Dendritic cell treated with granulocyte-macrophage colony-stimulating factor and Interleukin-4, amounts not matched to agents 40 ng/mL and 50 ng/mL, for 4 days (primary cell): ENCODE data around the gene PPP1R15B.
A peak's percentile ranks its signal among the peaks of the same experiment; 100 is the strongest.
"Not testable (repeated sequence)": the region's sequence is repeated elsewhere in the genome, so short reads cannot be mapped to it uniquely, and the experiment has no call there.

Experiments used
- H3K27ac Mint-ChIP-seq: one replicate; pipeline ENCODE4 v1.8.0; 2022; ENCODE audit warnings: mild to moderate bottlenecking, mixed read lengths
- H3K27me3 Mint-ChIP-seq: one replicate; pipeline ENCODE4 v1.8.0; 2022; ENCODE audit warnings: mild to moderate bottlenecking, mixed read lengths
- H3K36me3 Mint-ChIP-seq: one replicate; pipeline ENCODE4 v1.8.0; 2022; ENCODE audit warnings: low read depth, mixed read lengths
- H3K4me1 Mint-ChIP-seq: one replicate; pipeline ENCODE4 v1.8.0; 2022; ENCODE audit warnings: low read depth, mixed read lengths
- H3K4me3 Mint-ChIP-seq: one replicate; pipeline ENCODE4 v1.8.0; 2022; ENCODE audit warnings: mild to moderate bottlenecking, moderate library complexity, mixed read lengths
- H3K9me3 Mint-ChIP-seq: one replicate; pipeline ENCODE4 v1.8.0; 2022; ENCODE audit warnings: mixed read lengths
- intact Hi-C: fragments of 100-400 bp; cut with micrococcal nuclease; formaldehyde crosslinking; loops from one replicate; pipeline ENCODE4 v1.15.0; 2022

The PPP1R15B gene

GRCh38 chr1:204437796-204438570 lies 26.4 kb upstream of the PPP1R15B start:
- Mint-ChIP-seq H3K4me1 (peaks cover 13% of the 10 kb centered on the region), H3K27me3 (no peaks in the 10 kb centered on the region), H3K9me3 (no peaks in the 10 kb centered on the region), H3K36me3 (peaks cover 7% of the 10 kb centered on the region), H3K27ac (no peak overlapping the region), H3K4me3 (no peak overlapping the region)
- intact Hi-C loops = no loop called here

GRCh38 chr1:204435872-204436271 lies 24.3 kb upstream of the PPP1R15B start:
- intact Hi-C loops = no loop called here
- Mint-ChIP-seq H3K4me1 (peaks cover 24% of the 10 kb centered on the region), H3K27me3 (no peaks in the 10 kb centered on the region), H3K4me3 (no peak overlapping the region), H3K27ac (no peak overlapping the region), H3K36me3 (peaks cover 16% of the 10 kb centered on the region), H3K9me3 (no peaks in the 10 kb centered on the region)

GRCh38 chr1:204435381-204435831 lies 23.8 kb upstream of the PPP1R15B start:
- H3K27me3 Mint-ChIP-seq = no peaks in the 10 kb centered on the region
- no peak overlapping the region for H3K4me3 Mint-ChIP-seq
- no peak overlapping the region for H3K27ac Mint-ChIP-seq
- peaks cover 16% of the 10 kb centered on the region for H3K36me3 Mint-ChIP-seq
- no peaks in the 10 kb centered on the region for H3K9me3 Mint-ChIP-seq
- peaks cover 24% of the 10 kb centered on the region for H3K4me1 Mint-ChIP-seq
- intact Hi-C loops = no loop called here

- peaks cover 16% of the 10 kb centered on the region for H3K36me3 Mint-ChIP-seq
- no peaks in the 10 kb centered on the region for H3K27me3 Mint-ChIP-seq
- no peak overlapping the region for H3K27ac Mint-ChIP-seq
- no peak overlapping the region for H3K4me3 Mint-ChIP-seq
- H3K4me1 Mint-ChIP-seq = peaks cover 24% of the 10 kb centered on the region
- H3K9me3 Mint-ChIP-seq = no peaks in the 10 kb centered on the region
- intact Hi-C loops = no loop called here
These were observed 22.6 kb upstream of the PPP1R15B start for GRCh38 chr1:204434116-204434755.

DNA sequence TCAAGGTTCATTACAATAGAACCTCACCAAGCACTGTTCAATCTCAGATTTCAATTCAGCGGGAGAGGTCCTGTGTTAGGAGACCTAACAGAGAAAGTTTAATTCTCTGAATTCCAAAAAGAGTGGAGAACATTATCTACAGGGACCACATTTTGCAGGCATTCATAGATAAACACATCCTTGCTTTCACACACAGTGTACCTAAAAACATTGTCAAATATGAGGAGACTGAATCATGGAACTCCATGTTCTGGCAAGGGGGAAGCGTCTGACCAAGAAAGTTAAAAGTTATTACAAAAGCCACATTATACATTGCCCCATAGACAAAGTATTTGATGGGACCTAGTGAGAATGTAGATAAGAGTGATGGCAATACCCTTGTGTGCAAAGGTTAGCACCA lies 21.1 kb upstream of the PPP1R15B start:
- Mint-ChIP-seq H3K9me3 (no peaks in the 10 kb centered on the region), H3K27me3 (no peaks in the 10 kb centered on the region), H3K36me3 (peaks cover 16% of the 10 kb centered on the region), H3K4me3 (no peak overlapping the region), H3K4me1 (peaks cover 31% of the 10 kb centered on the region), H3K27ac (no peak overlapping the region)
- intact Hi-C loops = no loop called here

- Mint-ChIP-seq H3K4me3 (no peak overlapping the region), H3K27ac (no peak overlapping the region), H3K4me1 (peaks cover 37% of the 10 kb centered on the region), H3K36me3 (peaks cover 16% of the 10 kb centered on the region), H3K9me3 (no peaks in the 10 kb centered on the region), H3K27me3 (no peaks in the 10 kb centered on the region)
- intact Hi-C loops = no loop called here
These were observed 19.9 kb upstream of the PPP1R15B start for GRCh38 chr1:204431310-204432184.

GRCh38 chr1:204429746-204430145 lies 18.1 kb upstream of the PPP1R15B start:
- Mint-ChIP-seq H3K9me3 (no peaks in the 10 kb centered on the region), H3K36me3 (peaks cover 16% of the 10 kb centered on the region), H3K4me1 (peaks cover 44% of the 10 kb centered on the region), H3K4me3 (no peak overlapping the region), H3K27ac (no peak overlapping the region), H3K27me3 (no peaks in the 10 kb centered on the region)
- intact Hi-C loops = no loop called here

DNA sequence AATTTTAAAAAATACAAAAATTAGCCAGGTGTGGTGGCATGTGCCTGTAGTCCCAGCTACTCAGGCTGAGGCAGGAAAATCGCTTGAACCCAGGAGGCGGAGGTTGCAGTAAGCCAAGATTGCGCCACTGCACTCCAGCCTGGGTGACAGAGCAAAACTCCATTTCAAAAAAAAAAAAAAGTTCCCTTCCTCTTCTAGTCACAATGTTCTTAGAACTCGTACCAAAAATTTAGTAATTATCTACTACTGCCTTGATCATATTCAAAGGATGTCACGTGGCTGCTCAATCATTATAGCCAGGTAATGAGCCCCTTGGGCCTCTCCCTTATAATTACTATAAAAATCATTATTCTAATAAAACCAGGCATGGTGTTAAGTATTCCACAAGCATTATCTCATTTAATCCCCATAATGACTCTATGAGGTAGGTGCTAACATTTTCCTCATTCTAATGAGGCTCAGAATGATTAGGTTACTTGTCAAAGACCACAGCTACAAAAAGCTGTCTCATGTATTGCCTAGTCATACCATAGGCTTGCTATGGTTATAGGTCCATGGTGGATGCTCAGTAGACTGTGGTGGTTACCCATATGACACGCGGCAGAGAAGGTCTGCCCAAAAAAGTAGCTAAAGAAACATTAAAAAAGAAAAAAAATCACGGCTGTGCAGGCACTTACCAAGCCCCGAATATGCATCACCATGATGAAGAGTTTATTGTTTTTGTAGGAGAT lies 15.5 kb upstream of the PPP1R15B start:
- Mint-ChIP-seq H3K27me3 (no peaks in the 10 kb centered on the region), H3K36me3 (peaks cover 5% of the 10 kb centered on the region)

DNA sequence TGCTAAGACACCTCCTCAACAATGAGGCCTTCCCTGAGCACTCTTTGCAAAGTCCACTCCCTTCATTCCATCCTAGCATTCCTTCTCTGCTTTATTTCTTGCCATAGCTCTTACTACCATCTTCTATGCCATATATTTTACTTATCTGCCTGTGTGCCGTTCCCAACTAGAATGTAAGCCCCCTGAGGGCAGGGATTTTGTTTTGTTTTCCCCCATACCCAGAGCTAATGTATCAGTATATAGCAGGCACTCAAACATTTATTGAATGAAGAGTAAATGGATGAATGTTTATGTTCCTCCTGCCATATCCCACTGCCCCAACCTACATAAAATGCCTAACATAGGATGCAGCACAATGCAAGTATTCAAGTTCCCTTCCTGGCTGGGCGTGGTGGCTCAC lies 14.9 kb upstream of the PPP1R15B start:
- H3K4me3 Mint-ChIP-seq = no peak overlapping the region
- intact Hi-C loops = no loop called here
- peak overlapping the region; percentile 43 for H3K27ac Mint-ChIP-seq
- H3K36me3 Mint-ChIP-seq = no peaks in the 10 kb centered on the region
- H3K9me3 Mint-ChIP-seq = no peaks in the 10 kb centered on the region
- H3K4me1 Mint-ChIP-seq = peaks cover 36% of the 10 kb centered on the region
- H3K27me3 Mint-ChIP-seq = no peaks in the 10 kb centered on the region

More for the DNA sequence above, 15.5 kb upstream of the PPP1R15B start:
- Mint-ChIP-seq H3K4me1 (peaks cover 42% of the 10 kb centered on the region), H3K9me3 (no peaks in the 10 kb centered on the region), H3K27ac (peak overlapping the region; percentile 56), H3K4me3 (no peak overlapping the region)
- intact Hi-C loops = no loop called here

GRCh38 chr1:204426035-204426436 lies 14.4 kb upstream of the PPP1R15B start:
- Mint-ChIP-seq H3K4me1 (peaks cover 32% of the 10 kb centered on the region), H3K9me3 (no peaks in the 10 kb centered on the region), H3K27me3 (no peaks in the 10 kb centered on the region), H3K4me3 (no peak overlapping the region), H3K36me3 (no peaks in the 10 kb centered on the region), H3K27ac (peak overlapping the region; percentile 43)
- intact Hi-C loops = no loop called here

DNA sequence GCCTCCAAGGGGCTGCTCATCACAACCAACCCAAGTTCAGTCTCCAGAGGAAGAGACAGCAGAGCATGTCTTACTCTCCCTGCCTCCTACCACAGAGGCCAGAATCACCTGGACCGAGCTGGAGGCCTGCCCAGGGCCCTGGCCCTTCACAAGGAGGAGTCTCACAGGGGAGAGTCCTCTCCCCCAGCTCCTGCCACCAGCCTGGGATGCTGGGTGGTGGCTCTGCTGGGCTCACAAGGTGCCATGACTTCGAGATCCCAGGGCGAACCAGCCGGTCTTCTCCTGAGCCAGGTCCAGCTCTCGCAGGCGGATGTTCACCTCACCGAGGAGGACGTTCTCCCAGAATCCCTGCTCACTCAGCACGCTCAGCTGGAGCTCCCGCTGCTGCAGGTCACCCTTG lies 13.0 kb upstream of the PPP1R15B start:
- Mint-ChIP-seq H3K27me3 (no peaks in the 10 kb centered on the region), H3K9me3 (no peaks in the 10 kb centered on the region), H3K4me3 (no peak overlapping the region), H3K27ac (peak overlapping the region; percentile 51), H3K4me1 (peaks cover 39% of the 10 kb centered on the region), H3K36me3 (no peaks in the 10 kb centered on the region)
- intact Hi-C loops = no loop called here

DNA sequence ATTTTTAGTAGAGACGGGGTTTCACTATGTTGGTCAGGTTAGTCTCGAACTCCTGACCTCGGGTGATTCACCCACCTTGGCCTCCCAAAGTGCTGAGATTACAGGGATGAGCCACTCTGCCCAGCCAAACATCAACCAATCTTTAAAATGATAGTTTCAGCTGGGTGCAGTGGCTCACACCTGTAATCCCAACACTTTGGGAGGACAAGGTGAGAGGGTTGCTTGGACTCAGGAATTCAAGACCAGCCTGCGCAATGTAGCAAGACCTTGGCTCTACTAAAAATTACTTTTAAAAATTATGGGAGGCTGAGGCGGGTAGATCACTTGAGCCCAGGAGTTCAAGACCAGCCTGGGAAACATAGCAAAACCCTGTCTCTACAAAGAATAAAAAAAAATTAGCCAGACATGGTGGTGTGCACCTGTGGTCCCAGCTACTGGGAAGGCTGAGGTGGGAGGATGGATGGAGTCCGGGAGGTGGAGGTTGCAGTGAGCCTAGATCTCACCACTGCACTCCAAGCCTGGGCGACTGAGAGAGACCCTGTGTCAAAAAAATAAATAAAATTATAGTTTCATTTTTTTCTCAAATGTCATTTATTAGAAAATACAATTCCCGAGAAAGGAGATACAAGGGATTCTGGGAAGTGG lies 10.6 kb upstream of the PPP1R15B start:
- H3K27me3 Mint-ChIP-seq, intact Hi-C loops: not testable (repeated sequence)
- peaks cover 53% of the 10 kb centered on the region for H3K4me1 Mint-ChIP-seq

DNA sequence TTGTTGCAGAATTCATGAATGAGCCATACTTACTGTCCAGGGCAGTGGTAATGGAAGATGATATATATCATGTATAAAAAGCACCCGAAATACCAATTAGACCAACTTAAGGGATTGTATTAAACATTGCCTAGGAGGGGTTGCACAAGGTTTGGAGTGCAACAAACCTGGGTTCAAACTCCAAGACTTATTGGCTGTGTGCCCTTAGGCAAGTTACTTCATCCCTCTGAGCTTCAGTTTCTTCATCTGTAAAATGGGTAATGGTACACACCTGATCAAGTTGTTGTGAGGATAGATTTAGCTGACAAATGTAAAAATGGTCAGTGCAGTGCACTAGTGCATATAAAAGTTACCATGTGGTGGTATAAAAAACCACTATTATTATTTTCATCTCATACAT lies 9.8 kb upstream of the PPP1R15B start:
- H3K27me3 Mint-ChIP-seq = no peaks in the 10 kb centered on the region
- no peak overlapping the region for H3K4me3 Mint-ChIP-seq
- H3K9me3 Mint-ChIP-seq = no peaks in the 10 kb centered on the region
- peaks cover 52% of the 10 kb centered on the region for H3K4me1 Mint-ChIP-seq
- intact Hi-C loops = no loop called here
- H3K27ac Mint-ChIP-seq = no peak overlapping the region
- H3K36me3 Mint-ChIP-seq = no peaks in the 10 kb centered on the region

More for the DNA sequence above, 10.6 kb upstream of the PPP1R15B start:
- H3K36me3 Mint-ChIP-seq, H3K4me3 Mint-ChIP-seq, H3K9me3 Mint-ChIP-seq, H3K27ac Mint-ChIP-seq: not testable (repeated sequence)
